ENCODE data around the gene MRPL17. TPM values are rescaled to one million over a fixed set of nuclear protein-coding genes. Genes with fewer than 3 reads are reported as not detected.

MRPL17 gene
- total RNA-seq, 1 experiment from 2014 or later = 75.0 TPM

DNA sequence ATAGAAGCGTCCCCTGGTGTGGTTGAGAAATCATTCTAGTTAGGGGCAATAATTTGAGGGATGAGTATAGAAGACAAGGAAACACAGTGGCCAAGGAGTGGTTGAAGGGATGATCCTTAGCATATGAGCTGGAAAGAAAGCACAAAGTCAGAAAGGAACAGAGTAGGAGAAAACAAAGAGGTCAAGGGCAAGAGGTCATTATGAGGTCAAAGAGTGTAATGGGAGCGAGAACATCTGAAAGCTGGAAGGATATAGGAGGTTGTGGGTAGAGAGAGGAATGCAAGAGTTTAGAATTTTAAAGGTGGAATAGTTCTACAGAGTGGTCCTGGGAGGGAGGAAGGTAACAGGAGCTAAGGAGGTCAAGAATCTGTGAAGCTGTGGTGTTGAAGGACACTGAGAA lies 29.5 kb downstream of the MRPL17 start:
- no peaks in the 10 kb centered on the region for H3K9me2 ChIP-seq (ENCODE audit: insufficient read depth)
- no TSS peak for BruUV-seq (replicated peaks)
- H4K20me1 ChIP-seq (ENCODE audit: insufficient read depth) = no peaks in the 10 kb centered on the region
- no peaks in the 10 kb centered on the region for H3K79me2 ChIP-seq (ENCODE audit: insufficient read depth, low read length)
- ATAC-seq (no peak), DNase-seq (ENCODE audit: low read depth, low spot score) (no peak)
- TF ChIP-seq ZFX (IDR thresholded peaks at IDR 0.05) (no peak), POLR2A (IDR thresholded peaks at IDR 0.05; ENCODE audit: borderline replicate concordance, extremely low read depth, insufficient read depth, insufficient read length) (no peak), SP1 (IDR thresholded peaks at IDR 0.05; ENCODE audit: low read depth) (no peak), JUND (IDR thresholded peaks at IDR 0.05) (no peak), SIN3A (IDR thresholded peaks at IDR 0.05; ENCODE audit: low read depth) (no peak), TCF7L2 (IDR thresholded peaks at IDR 0.05; ENCODE audit: borderline replicate concordance, extremely low read depth, insufficient read depth, insufficient read length) (no peak), CTCF (IDR thresholded peaks at IDR 0.05 in 2 of 3, conservative IDR thresholded peaks at IDR 0.05 in 1 of 3; ENCODE audit: borderline replicate concordance in 1 of 3, insufficient read depth in 1 of 3, low read depth in 2 of 3, low read length in 2 of 3) (no peak), POLR2AphosphoS5 (IDR thresholded peaks at IDR 0.05; ENCODE audit: low read depth, low read length) (no peak), EZH2phosphoT487 (IDR thresholded peaks at IDR 0.05; ENCODE audit: borderline replicate concordance) (no peak), CBX3 (IDR thresholded peaks at IDR 0.05; ENCODE audit: low read depth) (no peak), ZBTB33 (IDR thresholded peaks at IDR 0.05; ENCODE audit: extremely low read depth, insufficient replicate concordance, low read length) (no peak), CEBPB (IDR thresholded peaks at IDR 0.05; ENCODE audit: low read depth) (no peak)
- TF ChIP-seq, protein P1, sequence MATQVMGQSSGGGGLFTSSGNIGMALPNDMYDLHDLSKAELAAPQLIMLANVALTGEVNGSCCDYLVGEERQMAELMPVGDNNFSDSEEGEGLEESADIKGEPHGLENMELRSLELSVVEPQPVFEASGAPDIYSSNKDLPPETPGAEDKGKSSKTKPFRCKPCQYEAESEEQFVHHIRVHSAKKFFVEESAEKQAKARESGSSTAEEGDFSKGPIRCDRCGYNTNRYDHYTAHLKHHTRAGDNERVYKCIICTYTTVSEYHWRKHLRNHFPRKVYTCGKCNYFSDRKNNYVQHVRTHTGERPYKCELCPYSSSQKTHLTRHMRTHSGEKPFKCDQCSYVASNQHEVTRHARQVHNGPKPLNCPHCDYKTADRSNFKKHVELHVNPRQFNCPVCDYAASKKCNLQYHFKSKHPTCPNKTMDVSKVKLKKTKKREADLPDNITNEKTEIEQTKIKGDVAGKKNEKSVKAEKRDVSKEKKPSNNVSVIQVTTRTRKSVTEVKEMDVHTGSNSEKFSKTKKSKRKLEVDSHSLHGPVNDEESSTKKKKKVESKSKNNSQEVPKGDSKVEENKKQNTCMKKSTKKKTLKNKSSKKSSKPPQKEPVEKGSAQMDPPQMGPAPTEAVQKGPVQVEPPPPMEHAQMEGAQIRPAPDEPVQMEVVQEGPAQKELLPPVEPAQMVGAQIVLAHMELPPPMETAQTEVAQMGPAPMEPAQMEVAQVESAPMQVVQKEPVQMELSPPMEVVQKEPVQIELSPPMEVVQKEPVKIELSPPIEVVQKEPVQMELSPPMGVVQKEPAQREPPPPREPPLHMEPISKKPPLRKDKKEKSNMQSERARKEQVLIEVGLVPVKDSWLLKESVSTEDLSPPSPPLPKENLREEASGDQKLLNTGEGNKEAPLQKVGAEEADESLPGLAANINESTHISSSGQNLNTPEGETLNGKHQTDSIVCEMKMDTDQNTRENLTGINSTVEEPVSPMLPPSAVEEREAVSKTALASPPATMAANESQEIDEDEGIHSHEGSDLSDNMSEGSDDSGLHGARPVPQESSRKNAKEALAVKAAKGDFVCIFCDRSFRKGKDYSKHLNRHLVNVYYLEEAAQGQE (IDR thresholded peaks at IDR 0.05; ENCODE audit: low read depth) = no peak
- TF ChIP-seq, protein P2, sequence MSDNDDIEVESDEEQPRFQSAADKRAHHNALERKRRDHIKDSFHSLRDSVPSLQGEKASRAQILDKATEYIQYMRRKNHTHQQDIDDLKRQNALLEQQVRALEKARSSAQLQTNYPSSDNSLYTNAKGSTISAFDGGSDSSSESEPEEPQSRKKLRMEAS (IDR thresholded peaks at IDR 0.05) = no peak
- H3K4me2 ChIP-seq (ENCODE audit: low read length) = no peak overlapping the region
- H2AFZ ChIP-seq (ENCODE audit: low read depth, low read length, poor library complexity, severe bottlenecking) = no peak overlapping the region
- no peak overlapping the region for H3K9ac ChIP-seq (ENCODE audit: low read length)
- H3K27me3 ChIP-seq (ENCODE audit: insufficient read depth, low read length) = peaks cover 34% of the 10 kb centered on the region; the same call in 1 of the 2 replicates
- H3K27ac ChIP-seq (ENCODE audit: low read depth, low read length) = no peak overlapping the region
- peaks cover 0 to 7% of the 10 kb centered on the region in 2 experiments; a peak in 2 of 4 replicates for H3K4me1 ChIP-seq (ENCODE audit: control insufficient read depth in 1 of 2, insufficient read depth in 2 of 2, low read length in 2 of 2)
- no peaks in the 10 kb centered on the region for H3K9me3 ChIP-seq (ENCODE audit: control insufficient read depth in 1 of 2, insufficient read depth in 1 of 2, low read depth in 1 of 2, low read length in 2 of 2)
- H3K36me3 ChIP-seq (ENCODE audit: control insufficient read depth in 1 of 2, insufficient read depth in 2 of 2, low read length in 2 of 2) = no peaks in the 10 kb centered on the region
- intact Hi-C loops (cut with micrococcal nuclease) = no loop called here
- RAD21 ChIA-PET (ENCODE audit: low non-redundant PET in 1 of 2, low total read pairs in 2 of 2, uncharacterized antibody in 2 of 2, unreplicated experiment in 2 of 2) = no interaction called here
- POLR2A ChIA-PET = no interaction called here
- H3K4me3 ChIP-seq (replicated peaks in 1 of 2; ENCODE audit: low read depth in 1 of 2, low read length in 2 of 2) = no peak overlapping the region
- CTCF ChIA-PET = no interaction called here
